ENCODE results near the gene MAST2.

DNA sequence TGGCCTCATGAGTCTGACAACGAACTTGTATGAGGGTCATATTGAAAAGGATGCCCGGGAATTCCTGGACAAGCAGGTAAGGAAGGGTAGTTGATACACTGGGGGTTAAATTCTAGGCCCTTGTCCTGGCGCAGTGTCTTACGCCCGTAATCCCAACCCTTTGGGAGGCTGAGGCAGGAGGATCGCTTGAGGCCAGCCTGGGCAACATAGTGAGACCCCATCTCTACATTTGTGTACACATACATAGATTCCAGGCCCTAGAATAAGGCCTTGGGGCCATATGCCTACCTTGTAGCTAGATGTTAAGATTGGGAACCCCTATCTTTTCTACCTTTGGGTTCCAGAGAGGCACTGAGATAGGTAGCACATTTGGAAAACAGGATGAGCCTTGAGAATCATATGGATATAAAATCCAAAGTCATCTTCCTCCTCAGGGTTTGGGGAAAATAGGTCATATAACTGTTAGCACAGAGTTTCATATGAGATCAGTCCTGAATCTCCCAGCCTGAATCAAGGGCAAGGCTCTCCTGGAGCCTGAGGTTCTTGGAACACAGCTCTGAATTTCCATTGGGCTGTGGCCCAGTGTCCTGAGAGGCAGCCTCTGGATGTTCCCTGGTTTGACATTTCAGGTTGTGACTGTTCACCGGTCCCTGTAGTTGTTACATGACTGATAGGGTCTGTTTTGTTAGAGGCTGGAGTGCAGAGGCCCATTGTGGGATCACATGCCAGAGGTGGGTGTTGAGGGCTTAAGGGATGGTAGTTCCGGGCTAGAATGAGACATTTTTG is 224.6 kb downstream of the MAST2 start:
- TF ChIP-seq, protein P1, sequence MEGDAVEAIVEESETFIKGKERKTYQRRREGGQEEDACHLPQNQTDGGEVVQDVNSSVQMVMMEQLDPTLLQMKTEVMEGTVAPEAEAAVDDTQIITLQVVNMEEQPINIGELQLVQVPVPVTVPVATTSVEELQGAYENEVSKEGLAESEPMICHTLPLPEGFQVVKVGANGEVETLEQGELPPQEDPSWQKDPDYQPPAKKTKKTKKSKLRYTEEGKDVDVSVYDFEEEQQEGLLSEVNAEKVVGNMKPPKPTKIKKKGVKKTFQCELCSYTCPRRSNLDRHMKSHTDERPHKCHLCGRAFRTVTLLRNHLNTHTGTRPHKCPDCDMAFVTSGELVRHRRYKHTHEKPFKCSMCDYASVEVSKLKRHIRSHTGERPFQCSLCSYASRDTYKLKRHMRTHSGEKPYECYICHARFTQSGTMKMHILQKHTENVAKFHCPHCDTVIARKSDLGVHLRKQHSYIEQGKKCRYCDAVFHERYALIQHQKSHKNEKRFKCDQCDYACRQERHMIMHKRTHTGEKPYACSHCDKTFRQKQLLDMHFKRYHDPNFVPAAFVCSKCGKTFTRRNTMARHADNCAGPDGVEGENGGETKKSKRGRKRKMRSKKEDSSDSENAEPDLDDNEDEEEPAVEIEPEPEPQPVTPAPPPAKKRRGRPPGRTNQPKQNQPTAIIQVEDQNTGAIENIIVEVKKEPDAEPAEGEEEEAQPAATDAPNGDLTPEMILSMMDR (IDR thresholded peaks at IDR 0.05; ENCODE audit: low read length): no peak
- TF ChIP-seq EZH2phosphoT487 (IDR thresholded peaks at IDR 0.05; ENCODE audit: low read length) (no peak), EZH2 (optimal IDR thresholded peaks at IDR 0.05; ENCODE audit: low read depth, low read length) (no peak)
